SK-N-SH (cell line): ENCODE data around the gene STK32A.

ENCODE experiments used
- FOSL2 ChIP-seq: IDR thresholded peaks from 2 replicates; pipeline ENCODE4 v1.4.0; 2012; ENCODE audit warnings: low read depth, mild to moderate bottlenecking, moderate library complexity, borderline replicate concordance
- GABPA ChIP-seq: IDR thresholded peaks from 2 replicates; pipeline ENCODE4 v1.4.0; 2012; ENCODE audit warnings: low read depth, mild to moderate bottlenecking
- JUND ChIP-seq: IDR thresholded peaks from 2 replicates; pipeline ENCODE4 v1.4.0; 2012
- MAX ChIP-seq: IDR thresholded peaks from 2 replicates; pipeline ENCODE4 v1.4.0; 2012; ENCODE audit warnings: low read depth
- MXI1 ChIP-seq: IDR thresholded peaks from 2 replicates; pipeline ENCODE4 v1.6.1; 2012; ENCODE audit warnings: mild to moderate bottlenecking, low read depth, low read length, improper control_type of control experiment
- PBX3 ChIP-seq: IDR thresholded peaks from 2 replicates; pipeline ENCODE4; 2012
- POLR2AphosphoS5 ChIP-seq: IDR thresholded peaks from 2 replicates; pipeline ENCODE4 v1.6.1; 2012; ENCODE audit warnings: low read depth, low read length
- RAD21 ChIP-seq: IDR thresholded peaks from 2 replicates; pipeline ENCODE4 v1.6.1; 2012; ENCODE audit warnings: mild to moderate bottlenecking, low read length
- RCOR1 ChIP-seq: fragments of 150-350 bp; IDR thresholded peaks from 2 replicates; pipeline ENCODE4 v1.6.1; 2017; ENCODE audit warnings: antibody characterized with exemption, low read length
- TF ChIP-seq, protein P1 (sequence below): fragments of 200-600 bp; sonication (generic); IDR thresholded peaks from 2 replicates; pipeline ENCODE4 v1.6.1; 2017; ENCODE audit warnings: antibody characterized with exemption, mild to moderate bottlenecking, moderate library complexity
- TF ChIP-seq, protein P2 (sequence below): IDR thresholded peaks from 2 replicates; pipeline ENCODE4 v1.4.0; 2012; ENCODE audit warnings: low read depth, borderline replicate concordance
- TF ChIP-seq, protein P3 (sequence below): fragments of 150-350 bp; IDR thresholded peaks from 2 replicates; pipeline ENCODE4 v1.6.1; 2017; ENCODE audit warnings: antibody characterized with exemption, low read length, low read depth, borderline replicate concordance

DNA sequence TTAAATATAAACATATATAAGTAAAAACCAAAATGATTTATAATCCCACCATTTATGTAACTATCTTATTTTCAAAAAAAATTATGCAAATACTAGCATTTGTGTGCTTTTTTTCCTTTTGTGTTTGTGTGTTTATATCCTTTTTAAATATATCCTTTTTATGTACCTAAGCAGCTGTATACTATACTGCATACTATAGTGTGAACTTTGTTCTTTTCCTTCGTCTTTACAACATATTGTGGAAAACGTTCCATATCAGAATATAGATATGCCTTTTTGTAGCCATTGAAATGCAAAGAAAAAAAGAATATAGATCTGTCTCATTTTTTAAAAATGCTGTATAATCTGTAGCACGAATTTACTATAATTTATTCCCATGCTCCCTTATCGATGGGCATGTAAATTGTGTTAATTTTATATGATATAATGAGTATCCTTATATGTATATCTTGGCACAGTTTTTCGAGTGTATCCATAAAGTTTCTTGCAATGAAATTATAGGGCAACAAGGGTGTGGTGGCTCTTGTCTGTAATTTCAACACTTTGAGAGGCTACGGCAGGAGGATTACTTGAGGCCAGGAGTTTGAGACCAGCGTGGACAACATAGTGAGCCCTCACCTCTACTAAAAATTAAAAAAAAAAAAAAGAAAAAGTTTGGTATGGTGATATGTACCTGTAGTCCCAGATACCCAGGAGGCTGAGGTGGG lies 83.3 kb downstream of the STK32A start:
- TF ChIP-seq, protein P1, sequence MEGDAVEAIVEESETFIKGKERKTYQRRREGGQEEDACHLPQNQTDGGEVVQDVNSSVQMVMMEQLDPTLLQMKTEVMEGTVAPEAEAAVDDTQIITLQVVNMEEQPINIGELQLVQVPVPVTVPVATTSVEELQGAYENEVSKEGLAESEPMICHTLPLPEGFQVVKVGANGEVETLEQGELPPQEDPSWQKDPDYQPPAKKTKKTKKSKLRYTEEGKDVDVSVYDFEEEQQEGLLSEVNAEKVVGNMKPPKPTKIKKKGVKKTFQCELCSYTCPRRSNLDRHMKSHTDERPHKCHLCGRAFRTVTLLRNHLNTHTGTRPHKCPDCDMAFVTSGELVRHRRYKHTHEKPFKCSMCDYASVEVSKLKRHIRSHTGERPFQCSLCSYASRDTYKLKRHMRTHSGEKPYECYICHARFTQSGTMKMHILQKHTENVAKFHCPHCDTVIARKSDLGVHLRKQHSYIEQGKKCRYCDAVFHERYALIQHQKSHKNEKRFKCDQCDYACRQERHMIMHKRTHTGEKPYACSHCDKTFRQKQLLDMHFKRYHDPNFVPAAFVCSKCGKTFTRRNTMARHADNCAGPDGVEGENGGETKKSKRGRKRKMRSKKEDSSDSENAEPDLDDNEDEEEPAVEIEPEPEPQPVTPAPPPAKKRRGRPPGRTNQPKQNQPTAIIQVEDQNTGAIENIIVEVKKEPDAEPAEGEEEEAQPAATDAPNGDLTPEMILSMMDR = no peak
- no peak for TF ChIP-seq FOSL2
- no peak for TF ChIP-seq RAD21
- TF ChIP-seq, protein P2, sequence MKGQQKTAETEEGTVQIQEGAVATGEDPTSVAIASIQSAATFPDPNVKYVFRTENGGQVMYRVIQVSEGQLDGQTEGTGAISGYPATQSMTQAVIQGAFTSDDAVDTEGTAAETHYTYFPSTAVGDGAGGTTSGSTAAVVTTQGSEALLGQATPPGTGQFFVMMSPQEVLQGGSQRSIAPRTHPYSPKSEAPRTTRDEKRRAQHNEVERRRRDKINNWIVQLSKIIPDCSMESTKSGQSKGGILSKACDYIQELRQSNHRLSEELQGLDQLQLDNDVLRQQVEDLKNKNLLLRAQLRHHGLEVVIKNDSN = no peak
- no peak for TF ChIP-seq GABPA
- TF ChIP-seq, protein P3, sequence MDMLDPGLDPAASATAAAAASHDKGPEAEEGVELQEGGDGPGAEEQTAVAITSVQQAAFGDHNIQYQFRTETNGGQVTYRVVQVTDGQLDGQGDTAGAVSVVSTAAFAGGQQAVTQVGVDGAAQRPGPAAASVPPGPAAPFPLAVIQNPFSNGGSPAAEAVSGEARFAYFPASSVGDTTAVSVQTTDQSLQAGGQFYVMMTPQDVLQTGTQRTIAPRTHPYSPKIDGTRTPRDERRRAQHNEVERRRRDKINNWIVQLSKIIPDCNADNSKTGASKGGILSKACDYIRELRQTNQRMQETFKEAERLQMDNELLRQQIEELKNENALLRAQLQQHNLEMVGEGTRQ = no peak
- TF ChIP-seq PBX3 = no peak
- no peak for TF ChIP-seq RCOR1
- TF ChIP-seq MAX = no peak
- TF ChIP-seq JUND = no peak
- no peak for TF ChIP-seq MXI1
- no peak for TF ChIP-seq POLR2AphosphoS5
